HUES48 (cell line): ENCODE data around the gene SEBOX.

Source experiments
- H3K27ac ChIP-seq: one replicate; pipeline ENCODE4 v1.7.0; 2013; ENCODE audit warnings: low read depth, low read length, inconsistent platforms
- H3K27me3 ChIP-seq: 2 replicates; pipeline ENCODE4 v1.6.1; 2013; ENCODE audit warnings: mild to moderate bottlenecking, low read length; ENCODE audit not compliant: control insufficient read depth, insufficient read depth
- H3K36me3 ChIP-seq: 2 replicates; pipeline ENCODE4 v1.6.1; 2013; ENCODE audit warnings: low read length; ENCODE audit not compliant: control insufficient read depth, insufficient read depth
- H3K4me1 ChIP-seq: 2 replicates; pipeline ENCODE4 v1.6.1; 2013; ENCODE audit warnings: mild to moderate bottlenecking, low read length; ENCODE audit not compliant: control insufficient read depth, insufficient read depth
- H3K4me3 ChIP-seq: 2 replicates; pipeline ENCODE4 v1.5.1; 2013; ENCODE audit warnings: mild to moderate bottlenecking, low read depth, low read length
- H3K9ac ChIP-seq: 2 replicates; pipeline ENCODE4 v1.6.1; 2013; ENCODE audit warnings: mild to moderate bottlenecking, low read depth, low read length, moderate library complexity
- H3K9me3 ChIP-seq: 2 replicates; pipeline ENCODE4 v1.6.1; 2013; ENCODE audit warnings: low read length; ENCODE audit not compliant: control insufficient read depth, insufficient read depth

Gene SEBOX, protein sequence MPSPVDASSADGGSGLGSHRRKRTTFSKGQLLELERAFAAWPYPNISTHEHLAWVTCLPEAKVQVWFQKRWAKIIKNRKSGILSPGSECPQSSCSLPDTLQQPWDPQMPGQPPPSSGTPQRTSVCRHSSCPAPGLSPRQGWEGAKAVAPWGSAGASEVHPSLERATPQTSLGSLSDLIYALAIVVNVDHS

DNA sequence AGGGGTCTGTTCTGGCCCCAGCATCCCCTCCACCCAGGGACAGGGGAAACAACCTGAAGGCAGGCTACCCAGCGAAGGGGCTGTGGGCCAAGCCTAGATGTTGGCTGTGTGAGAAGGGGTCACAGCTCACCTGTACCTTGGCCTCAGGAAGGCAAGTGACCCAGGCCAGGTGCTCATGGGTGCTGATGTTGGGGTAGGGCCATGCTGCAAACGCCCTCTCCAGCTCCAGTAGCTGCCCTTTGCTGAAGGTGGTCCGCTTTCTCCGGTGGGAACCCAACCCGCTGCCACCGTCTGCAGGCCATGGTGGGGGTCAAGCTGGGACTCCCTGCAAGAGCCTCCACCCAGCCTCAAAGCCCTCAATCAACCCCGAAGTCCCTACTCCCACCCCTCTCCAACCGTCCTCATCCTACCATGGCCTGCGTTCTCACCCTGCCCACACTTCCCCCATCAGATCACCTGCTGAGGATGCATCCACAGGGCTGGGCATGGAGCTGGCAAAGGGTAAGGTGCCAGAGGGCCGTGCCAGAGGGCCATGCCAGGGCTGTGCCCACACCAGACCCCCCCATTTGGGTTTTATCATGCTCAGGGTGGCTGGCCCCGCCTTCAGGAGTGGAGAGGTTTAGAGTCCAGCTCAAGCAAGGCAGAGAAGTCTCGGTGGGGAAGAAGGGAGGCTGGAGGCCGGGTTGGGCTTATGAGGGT, at the start of gene SEBOX:
TSS of gene SEBOX (minus strand) at position 535 of the 699 bp plus-strand sequence. CDS start at position 487, 48 bp downstream.
- Histone ChIP-seq H3K36me3 (peaks cover 40% of the 10 kb centered on the region), H3K4me3 (no peak within 1 kb of the TSS), H3K9ac (no peak within 1 kb of the TSS), H3K9me3 (no peaks in the 10 kb centered on the region), H3K4me1 (peaks cover 2% of the 10 kb centered on the region; the same call in 1 of the 2 replicates), H3K27ac (no peak within 1 kb of the TSS), H3K27me3 (no peaks in the 10 kb centered on the region)

DNA sequence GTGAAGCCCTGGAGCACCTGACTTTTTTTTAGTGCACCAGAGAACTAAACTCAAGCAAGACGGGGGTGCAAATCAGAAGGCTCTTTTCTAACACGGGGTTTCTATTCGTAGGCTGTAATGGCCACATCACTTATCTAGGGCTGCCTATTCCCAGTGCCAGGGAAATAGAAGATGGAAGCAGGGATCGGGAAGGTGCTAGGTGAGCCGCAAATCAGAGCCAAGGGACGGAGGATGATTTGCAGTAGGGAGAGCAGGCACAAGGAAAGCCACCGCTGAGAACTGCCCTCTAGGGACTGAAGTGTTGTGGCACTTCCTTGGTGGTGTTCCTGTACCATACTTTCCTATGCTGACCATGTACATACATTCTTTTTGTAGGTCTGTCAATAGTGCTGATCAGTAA, 48.8 kb upstream of the SEBOX start:
- Histone ChIP-seq H3K27me3 (peaks cover 37% of the 10 kb centered on the region), H3K9me3 (no peaks in the 10 kb centered on the region), H3K27ac (no peak overlapping the region), H3K36me3 (no peaks in the 10 kb centered on the region), H3K4me3 (no peak overlapping the region), H3K9ac (no peak overlapping the region), H3K4me1 (peaks cover 20% of the 10 kb centered on the region)

DNA sequence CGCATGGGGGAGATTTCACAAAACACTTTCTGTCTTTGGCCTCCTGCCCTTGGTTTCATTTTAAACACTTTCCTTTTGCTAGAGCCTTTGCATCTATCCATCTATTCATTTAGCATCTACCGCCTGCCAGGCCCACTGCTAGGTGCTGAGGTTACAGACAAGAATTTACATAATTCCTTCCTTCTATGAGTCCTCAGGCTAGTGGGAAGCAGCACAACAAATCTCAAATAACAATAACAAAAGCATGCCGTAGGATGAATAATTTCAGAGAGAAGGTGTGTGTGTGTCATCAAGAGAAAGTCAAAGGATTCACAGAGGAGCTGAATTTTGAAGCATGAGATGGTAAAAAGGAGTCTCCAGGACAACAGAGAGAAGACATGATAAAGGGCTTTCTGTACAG, 47.1 kb upstream of the SEBOX start:
- Histone ChIP-seq H3K9me3 (no peaks in the 10 kb centered on the region), H3K27ac (peak overlapping the region; percentile 87), H3K36me3 (no peaks in the 10 kb centered on the region), H3K27me3 (peaks cover 31% of the 10 kb centered on the region), H3K4me3 (no peak overlapping the region), H3K9ac (no peak overlapping the region), H3K4me1 (peaks cover 36% of the 10 kb centered on the region)

DNA sequence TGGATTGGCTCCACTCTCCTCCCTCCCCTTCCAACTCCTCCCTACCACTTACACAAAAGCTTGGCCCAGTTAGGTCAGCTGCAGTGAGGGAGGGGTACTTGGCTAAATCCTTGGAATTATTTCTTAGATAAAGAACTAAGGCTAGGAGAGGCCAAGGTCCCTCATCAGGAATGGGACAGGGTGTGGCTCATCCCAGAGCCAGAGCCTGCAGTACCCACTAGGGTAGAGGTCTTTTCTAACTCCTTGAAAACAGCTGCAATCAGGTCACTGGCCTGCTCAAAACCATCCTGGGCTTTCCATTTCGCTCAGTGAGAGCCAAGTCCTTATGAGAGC, 42.9 kb upstream of the SEBOX start:
- Histone ChIP-seq H3K27ac (peak overlapping the region; percentile 79), H3K9ac (0 out of 2 replicates have a peak overlapping the region, but pooled peaks have one; percentile 12), H3K27me3 (peaks cover 27% of the 10 kb centered on the region), H3K4me3 (peak overlapping the region; percentile 19; the same call in 1 of the 2 replicates), H3K9me3 (no peaks in the 10 kb centered on the region), H3K4me1 (peaks cover 69% of the 10 kb centered on the region), H3K36me3 (no peaks in the 10 kb centered on the region)

DNA sequence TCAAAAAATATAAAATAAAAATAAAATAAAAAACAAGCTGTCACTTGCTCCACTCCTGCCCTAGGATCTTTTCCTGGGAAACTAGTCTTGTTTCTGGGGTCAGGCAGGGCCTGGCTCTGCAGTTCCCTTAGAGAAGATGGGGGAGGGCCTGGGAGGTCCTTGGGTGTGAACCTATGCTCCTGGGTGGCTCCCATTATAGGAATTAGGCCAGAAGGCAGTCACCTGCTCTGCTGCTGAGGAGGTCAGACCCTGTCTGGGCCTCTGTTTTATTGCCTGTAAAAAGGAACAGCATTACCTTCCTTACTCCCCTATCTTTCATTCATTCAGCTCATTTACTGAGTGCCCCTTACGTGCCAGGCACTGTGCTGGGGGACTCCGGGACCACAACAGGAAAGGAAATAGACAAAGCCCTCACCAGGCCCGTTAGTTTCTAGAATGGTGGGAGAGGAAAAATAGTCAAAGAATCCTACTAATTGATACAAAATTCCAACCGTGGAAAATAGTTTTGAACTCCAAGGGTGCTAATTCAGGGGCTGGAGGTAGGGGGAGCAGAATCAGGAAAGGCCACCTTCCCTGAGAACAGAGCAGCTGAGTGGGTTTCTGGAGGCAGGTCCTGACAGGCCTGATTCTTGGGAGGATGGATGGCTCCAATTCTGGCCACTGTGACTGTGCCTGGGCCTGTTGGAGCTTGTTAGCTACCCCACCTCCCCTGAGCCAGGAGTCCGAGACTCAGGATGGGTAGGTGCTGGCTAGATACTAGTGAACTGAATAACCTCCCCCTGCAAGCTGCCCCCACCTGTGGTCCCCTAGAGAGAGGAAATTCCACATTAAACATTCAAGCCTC, 42.4 kb upstream of the SEBOX start:
- Histone ChIP-seq H3K4me3 (no peak overlapping the region), H3K9ac (no peak overlapping the region), H3K9me3 (no peaks in the 10 kb centered on the region), H3K27ac (peak overlapping the region; percentile 79), H3K4me1 (peaks cover 72% of the 10 kb centered on the region), H3K36me3 (no peaks in the 10 kb centered on the region), H3K27me3 (peaks cover 31% of the 10 kb centered on the region)

DNA sequence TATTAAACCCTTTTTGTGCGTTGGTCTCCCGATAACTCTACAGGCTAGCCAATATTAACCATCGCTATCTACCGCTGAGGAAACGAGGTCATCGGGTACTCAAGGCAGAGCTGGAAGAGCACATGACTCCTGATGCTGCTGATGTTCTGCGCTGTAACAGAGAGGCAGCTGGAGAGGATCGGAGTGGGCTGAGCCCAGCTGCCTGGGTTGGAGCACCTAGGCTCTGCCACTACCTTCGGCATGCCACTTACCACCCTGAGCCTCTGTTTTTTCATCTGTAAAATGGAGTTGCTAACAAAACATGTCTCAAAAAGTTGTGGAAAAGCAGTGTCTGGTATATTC, 41.4 kb upstream of the SEBOX start:
- Histone ChIP-seq H3K9ac (no peak overlapping the region), H3K4me1 (peaks cover 71% of the 10 kb centered on the region), H3K36me3 (no peaks in the 10 kb centered on the region), H3K27ac (peak overlapping the region; percentile 74), H3K4me3 (peak overlapping the region; percentile 70), H3K9me3 (no peaks in the 10 kb centered on the region), H3K27me3 (peaks cover 31% of the 10 kb centered on the region)

DNA sequence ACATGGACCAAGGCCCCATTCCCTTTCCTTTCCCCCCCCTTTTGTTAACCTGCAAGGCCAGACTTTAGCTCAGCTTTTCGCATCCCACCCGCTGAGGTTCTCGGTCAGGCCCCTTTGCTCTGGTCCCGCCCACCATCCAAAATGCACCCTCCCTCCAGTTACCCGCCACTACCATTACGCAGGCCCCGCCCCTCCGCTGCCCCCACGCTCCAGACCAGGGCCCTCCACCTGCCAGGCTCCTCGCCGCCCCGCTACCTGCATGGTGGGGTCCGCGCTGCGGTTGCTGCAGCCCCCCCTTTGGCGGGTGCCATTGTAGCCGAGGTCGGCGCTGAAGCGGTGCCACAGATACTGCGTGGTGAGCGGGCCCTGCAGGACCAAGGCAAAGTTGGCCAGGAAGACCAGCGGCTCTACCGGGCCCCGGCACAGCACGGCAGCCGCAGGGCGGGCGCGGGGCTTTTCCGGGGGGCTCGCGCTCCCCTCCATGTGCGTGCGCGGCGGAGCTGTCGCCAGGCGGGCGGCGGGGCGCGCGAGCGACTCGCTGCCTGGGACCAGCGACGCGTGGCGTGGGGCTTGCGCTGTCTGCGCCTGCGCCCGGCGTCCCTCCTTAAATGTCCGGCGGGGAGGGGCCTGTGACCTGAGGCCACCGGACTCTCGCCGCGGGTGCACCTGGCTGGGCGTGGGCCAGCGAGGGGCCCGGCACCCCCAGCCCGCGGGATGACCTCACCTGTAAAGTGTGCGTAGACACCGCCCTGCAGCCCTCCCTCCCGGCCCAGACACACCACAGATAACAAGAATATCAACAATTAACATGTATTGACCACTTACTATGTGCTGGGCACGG, 40.9 kb upstream of the SEBOX start, which contains the start of gene SLC46A1:
TSS of gene SLC46A1 (minus strand) at position 581 of the 841 bp plus-strand sequence. CDS start at position 483, 98 bp downstream.
- Histone ChIP-seq H3K27ac (peak within 1 kb of the TSS; percentile 79), H3K4me1 (peaks cover 65% of the 10 kb centered on the region), H3K9ac (peak within 1 kb of the TSS; percentile 39; the same call in 1 of the 2 replicates), H3K36me3 (no peaks in the 10 kb centered on the region), H3K9me3 (no peaks in the 10 kb centered on the region), H3K27me3 (peaks cover 35% of the 10 kb centered on the region), H3K4me3 (peak within 1 kb of the TSS; percentile 70)

DNA sequence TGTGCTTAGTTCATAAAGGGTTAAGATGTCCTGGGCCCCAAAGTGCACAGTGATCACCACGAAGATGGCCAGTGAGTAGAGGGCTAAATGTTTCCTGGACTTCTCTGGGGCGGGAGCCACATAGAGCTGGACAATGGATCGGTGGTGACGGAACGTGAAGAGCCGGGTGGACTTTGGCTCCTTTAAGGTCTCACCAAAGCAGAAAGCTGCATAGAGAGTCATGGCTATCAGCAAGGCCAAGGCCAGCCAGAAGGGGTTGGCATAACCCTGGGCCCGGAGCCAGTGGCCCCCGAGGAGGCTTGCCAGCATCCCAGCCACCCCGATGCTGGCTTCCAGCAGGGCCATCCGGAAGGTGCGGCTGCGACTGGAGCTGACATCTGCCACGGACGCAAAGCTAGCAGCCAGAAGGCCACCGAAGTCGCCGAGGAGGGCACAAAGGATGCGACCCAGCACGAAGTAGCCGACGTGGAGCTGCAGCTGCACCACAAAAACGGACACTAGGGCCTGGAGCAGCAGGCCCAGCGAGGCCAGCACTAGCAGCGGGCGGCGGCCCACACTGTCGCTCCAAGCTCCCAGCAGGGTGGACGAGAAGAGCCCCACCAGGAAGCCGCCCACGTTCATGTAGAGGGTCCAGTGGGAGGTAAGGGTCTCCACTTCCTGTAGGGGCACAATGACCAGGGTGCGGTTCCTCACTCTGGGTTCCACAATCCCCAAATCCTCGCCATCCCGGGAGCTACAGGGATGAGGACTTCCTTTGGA, 40.0 kb upstream of the SEBOX start:
- peak overlapping the region; percentile 70 for H3K4me3 ChIP-seq
- H3K4me1 ChIP-seq, result peaks cover 63% of the 10 kb centered on the region
- H3K27ac ChIP-seq, result peak overlapping the region; percentile 74
- no peaks in the 10 kb centered on the region for H3K9me3 ChIP-seq
- no peak overlapping the region for H3K9ac ChIP-seq
- peaks cover 39% of the 10 kb centered on the region for H3K27me3 ChIP-seq
- H3K36me3 ChIP-seq, result no peaks in the 10 kb centered on the region

DNA sequence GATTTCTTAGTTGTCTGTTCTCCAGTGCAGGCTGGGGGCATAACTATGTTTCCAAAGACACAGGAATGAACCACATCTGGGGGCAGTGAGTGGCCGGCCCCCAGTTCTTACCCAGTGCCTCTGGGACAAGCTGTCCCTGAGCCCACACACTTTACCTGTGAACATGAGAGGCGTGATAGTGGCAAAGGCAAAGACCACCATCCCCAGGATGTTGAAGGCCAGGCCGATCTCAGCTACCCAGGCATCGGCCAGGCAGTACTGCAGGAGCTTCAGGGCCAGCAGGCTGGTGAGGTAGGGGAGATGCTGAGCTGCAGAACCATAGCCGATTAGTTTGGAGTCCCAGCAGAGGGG, 39.4 kb upstream of the SEBOX start:
- H3K9me3 ChIP-seq, result no peaks in the 10 kb centered on the region
- H3K4me3 ChIP-seq, result no peak overlapping the region
- H3K36me3 ChIP-seq, result peaks cover 2% of the 10 kb centered on the region; the same call in 1 of the 2 replicates
- H3K4me1 ChIP-seq, result peaks cover 63% of the 10 kb centered on the region
- no peak overlapping the region for H3K27ac ChIP-seq
- H3K27me3 ChIP-seq, result peaks cover 39% of the 10 kb centered on the region
- H3K9ac ChIP-seq, result no peak overlapping the region

DNA sequence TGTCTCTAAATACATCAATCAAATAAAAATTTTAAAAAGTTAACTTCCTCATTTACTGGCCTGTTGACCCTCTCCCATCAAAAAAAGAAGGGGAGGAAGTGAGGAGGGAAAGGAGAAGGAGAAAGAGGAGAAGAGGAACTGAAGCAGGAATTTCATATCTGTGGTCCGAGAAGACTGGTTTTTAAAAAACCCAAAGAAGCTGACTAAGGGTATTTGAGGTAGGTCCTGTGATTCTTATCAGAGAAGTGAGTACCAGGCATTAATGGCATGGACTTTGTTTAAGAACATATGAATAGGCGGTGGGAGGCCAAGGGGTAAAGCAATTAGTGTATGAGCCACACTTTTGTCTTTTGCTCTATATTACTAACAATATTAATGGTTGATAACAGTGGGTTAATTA, 39.0 kb upstream of the SEBOX start:
- H3K27me3 ChIP-seq, result peaks cover 39% of the 10 kb centered on the region
- no peak overlapping the region for H3K4me3 ChIP-seq
- no peak overlapping the region for H3K9ac ChIP-seq
- H3K4me1 ChIP-seq, result peaks cover 63% of the 10 kb centered on the region
- no peak overlapping the region for H3K27ac ChIP-seq
- H3K36me3 ChIP-seq, result peaks cover 6% of the 10 kb centered on the region; the same call in 1 of the 2 replicates
- no peaks in the 10 kb centered on the region for H3K9me3 ChIP-seq
